HG03060 (cell line): ENCODE results near the gene FBXL15.

ENCODE experiments used
- ATAC-seq: cut with Tn5 transposase; IDR thresholded peaks from one replicate; pipeline ENCODE4 v1.9.1; 2021; ENCODE audit warnings: low read depth, moderate number of reproducible peaks; ENCODE audit not compliant: unreplicated experiment

FBXL15 gene, protein sequence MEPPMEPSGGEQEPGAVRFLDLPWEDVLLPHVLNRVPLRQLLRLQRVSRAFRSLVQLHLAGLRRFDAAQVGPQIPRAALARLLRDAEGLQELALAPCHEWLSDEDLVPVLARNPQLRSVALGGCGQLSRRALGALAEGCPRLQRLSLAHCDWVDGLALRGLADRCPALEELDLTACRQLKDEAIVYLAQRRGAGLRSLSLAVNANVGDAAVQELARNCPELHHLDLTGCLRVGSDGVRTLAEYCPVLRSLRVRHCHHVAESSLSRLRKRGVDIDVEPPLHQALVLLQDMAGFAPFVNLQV

GRCh38 chr10:102420714-102421506, at the start of gene FBXL15:
TSS of gene FBXL15 (plus strand) at chr10:102420836. CDS start at chr10:102421130, 294 bp downstream.
- peak; percentile 64 for ATAC-seq

DNA sequence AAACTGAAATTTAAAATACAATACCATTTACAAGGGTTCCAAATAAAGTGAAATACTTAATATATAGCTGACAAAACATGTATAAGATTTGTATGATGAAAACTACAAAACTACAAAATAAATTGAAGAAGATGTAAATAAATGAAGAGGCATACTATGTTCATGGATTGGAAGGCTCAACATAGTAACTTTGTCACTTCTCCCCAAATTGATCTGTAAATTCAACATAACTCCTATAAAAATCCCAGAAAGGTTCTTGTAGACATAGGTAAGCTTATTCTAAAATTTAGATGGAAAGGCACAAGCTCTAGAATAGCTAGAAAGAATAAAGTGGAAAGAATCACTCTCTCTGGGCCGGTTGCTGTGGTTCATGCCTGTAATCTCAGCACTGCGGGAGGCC, 49.3 kb upstream of the FBXL15 start:
- ATAC-seq: no peak

DNA sequence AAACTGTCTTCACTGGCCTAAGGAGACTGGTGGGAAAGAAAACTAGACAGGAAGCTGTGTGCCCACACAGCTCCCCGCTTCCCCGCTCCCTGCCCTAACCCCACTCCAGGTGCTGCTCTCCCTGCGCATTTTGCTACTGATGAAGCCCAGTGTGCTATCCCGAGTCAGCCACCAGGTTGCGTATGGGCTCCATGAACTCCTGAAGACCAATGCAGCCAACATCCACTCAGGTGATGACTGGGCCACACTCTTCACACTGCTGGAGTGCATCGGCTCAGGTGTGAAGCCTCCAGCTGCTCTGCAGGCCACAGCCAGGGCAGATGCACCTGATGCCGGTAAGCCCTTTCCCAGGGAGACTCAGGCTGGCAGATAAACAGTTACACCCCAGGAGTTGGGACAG, 45.4 kb upstream of the FBXL15 start:
- ATAC-seq: no peak

GRCh38 chr10:102375867-102376266, 44.8 kb upstream of the FBXL15 start:
- ATAC-seq: no peak

DNA sequence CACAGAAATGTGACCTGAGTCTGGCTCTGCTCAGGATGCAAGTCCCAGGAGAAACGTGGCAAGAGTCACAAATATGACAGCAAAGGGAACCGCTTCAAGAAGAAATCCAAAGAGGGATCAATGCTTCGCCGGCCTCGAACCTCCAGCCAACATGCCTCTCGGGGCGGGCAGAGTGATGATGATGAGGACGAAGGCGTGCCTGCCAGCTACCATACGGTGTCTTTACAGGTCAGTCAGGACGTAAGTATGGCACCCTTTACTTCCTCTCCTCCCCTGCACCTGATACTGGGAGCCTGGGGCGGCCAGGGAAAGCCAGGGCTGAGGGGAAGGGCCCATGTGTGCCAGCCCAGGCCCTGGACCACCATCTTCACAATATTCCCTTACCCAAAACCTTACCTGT, 43.7 kb upstream of the FBXL15 start:
- no peak for ATAC-seq

DNA sequence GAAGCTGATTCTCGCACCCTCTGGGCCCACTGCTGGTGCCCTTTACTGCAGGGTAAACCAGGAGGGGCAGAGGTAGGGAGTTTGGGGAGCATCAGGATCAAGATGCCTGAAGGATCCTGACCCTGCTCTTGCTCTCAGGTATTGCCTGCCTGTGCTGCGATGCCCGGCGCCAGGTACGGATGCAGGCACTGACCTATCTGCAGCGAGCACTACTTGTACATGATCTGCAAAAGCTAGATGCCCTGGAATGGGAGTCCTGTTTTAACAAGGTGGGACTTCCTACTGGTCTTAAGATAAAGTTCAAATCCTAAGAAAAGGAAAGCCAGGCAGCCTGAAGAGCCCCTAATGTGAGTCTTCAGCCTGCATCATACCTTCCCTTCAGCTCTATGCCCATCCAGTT, 41.3 kb upstream of the FBXL15 start:
- ATAC-seq: no peak

- ATAC-seq: no peak
Observed at GRCh38 chr10:102381983-102382382, 38.7 kb upstream of the FBXL15 start.

- ATAC-seq: no peak
Observed at GRCh38 chr10:102382871-102383270, 37.8 kb upstream of the FBXL15 start.

DNA sequence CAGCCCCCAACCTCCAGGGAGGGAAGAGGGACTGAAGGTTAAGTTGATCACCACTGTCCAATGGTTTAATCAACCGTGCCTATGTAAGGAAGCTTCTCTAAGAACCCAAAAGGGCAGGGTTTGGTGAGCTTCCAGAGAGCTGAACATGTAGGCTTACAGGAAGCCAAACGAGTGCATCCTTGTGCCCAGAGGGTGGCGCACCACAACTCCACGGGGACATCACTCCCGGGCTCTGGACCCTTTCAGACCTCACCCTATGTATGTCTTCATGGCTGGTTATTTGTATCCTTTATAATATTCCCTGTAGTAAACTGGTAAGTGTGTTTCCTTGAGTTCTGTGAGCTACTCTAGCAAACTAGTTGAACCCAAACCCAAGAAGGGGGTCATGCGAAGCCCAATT, 36.6 kb upstream of the FBXL15 start:
- ATAC-seq: no peak

DNA sequence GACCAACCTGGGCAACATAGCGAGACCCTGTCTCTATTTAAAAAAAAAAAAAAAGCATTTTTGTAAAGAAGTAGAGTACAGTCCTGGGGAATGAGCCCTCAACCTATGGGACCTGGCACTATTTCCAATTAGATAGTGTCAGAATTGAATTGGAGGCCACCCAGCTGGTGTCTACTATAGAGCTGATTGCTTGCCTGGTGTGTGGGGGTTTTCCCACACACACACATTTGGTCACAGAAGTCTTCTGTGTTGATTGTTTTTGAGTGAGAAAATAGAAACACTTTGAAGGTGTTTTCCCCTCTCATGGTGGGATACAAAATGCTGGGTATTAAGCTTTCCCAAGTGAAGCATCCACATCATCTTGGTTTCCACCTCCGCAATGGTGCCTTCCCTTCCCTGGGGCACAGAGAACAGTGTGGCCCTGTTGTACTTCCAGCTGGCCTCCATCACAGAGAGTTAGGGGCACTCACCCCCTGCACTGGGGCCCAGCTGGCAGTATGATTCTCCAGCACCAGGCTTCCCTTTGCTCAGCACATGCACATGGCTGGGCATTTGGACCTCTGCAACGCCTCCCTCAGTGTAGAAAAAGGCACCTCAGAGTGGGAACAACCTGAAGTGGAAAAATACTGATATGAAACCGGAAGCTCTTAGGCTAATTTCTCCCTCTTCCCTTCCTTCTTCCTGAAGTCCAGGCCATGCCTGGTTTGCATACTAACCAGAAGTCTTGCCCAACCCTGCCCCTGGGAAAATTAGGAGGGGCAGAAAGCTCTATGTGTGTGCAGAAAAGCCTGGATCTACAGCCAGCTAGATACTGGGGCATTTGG, 35.8 kb upstream of the FBXL15 start:
- ATAC-seq: no peak

GRCh38 chr10:102389894-102390293, 30.7 kb upstream of the FBXL15 start:
- ATAC-seq: no peak

- ATAC-seq: no peak
Observed at GRCh38 chr10:102392306-102392705, 28.3 kb upstream of the FBXL15 start.

GRCh38 chr10:102393411-102394078, 27.1 kb upstream of the FBXL15 start:
- no peak for ATAC-seq

- ATAC-seq: peak; percentile 64
Observed at GRCh38 chr10:102394079-102394800, 26.4 kb upstream of the FBXL15 start.

DNA sequence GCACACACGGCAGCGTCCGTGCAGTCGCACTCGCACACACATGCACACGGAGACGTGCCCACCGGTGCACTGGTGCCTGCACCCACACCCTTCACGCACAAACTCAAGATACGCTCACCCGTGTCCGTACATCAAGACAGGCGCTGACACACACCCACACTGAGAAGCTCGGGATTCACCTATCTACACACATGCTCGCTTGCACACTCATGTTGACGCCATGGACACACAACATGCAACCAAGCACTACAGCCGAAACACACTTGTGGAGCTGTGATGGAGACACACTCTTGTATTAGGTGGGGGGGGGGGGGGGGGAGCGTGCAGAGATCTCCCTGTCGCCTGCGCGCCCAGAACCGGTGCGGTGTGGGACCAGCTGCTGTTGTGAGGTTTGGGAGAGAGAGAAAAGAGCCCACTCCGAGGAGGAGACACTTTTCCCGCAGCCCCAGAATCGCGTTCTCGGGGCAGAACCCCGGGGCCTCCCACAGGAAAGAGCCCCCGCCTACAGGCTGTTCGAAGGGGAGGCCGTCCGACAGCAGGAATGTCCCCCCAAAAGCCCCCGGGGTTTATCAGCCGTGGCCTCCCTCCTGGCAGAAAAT, 25.7 kb upstream of the FBXL15 start:
- peak; percentile 4 for ATAC-seq

DNA sequence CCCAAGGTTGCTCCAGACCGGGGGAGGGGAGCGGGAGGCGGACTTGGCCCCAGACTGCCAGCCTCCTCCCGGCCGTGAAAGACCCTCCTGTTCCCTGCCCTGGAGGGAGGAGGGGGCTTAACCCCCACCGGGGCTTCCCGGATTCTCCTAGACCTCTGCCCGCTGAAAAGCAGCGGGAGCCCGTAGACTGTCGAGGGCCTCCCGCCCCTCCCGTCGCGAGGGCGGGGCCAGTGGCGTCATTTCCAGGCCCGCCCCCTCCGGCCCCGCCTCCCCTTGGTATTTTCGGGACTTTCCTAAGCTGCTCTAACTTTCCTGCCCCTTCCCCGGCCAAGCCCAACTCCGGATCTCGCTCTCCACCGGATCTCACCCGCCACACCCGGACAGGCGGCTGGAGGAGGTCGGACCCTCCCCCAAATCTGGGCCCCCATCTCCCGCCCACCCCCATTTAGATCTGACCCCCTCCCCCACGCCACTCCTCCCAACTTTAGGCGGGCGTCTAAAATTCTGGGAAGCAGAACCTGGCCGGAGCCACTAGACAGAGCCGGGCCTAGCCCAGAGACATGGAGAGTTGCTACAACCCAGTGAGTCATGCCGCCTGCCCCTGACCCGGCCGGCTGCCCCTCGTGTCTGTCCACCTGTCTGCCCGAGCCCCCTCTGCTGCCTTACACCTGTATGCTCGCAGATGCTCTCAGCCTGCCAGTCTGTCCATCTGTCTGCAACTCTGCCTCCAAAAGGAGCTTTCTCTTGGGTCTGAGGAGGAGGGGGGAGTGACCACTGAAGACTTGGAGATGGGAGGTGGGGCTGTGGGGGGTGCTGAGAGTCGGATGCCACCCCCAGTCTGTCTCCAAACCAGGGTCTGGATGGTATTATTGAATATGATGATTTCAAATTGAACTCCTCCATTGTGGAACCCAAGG, 25.0 kb upstream of the FBXL15 start, which contains the start of gene NFKB2:
Gene NFKB2 (plus strand): TSS at position 306 of the 917 bp plus-strand sequence. CDS start 255 bp downstream, at position 561.
- ATAC-seq: no peak

- no peak for ATAC-seq
Observed at GRCh38 chr10:102396317-102396650, 24.4 kb upstream of the FBXL15 start.

GRCh38 chr10:102396730-102397151, 23.9 kb upstream of the FBXL15 start:
- ATAC-seq: no peak
